PC-9 (cell line): Measurements from ENCODE around the gene SERPINI1. TPM values are rescaled to one million over a fixed set of nuclear protein-coding genes. Genes with fewer than 3 reads are reported as not detected.

Source experiments
- BruUV-seq: library from RNA; stranded (reverse); fragments of 400-500 nt; replicated peaks from 2 replicates; lab custom pipeline; 2021; lab: Mats Ljungman, UMichigan
- CTCF ChIA-PET: fragments of 300-600 bp; sonication (Branson Sonifier 250); formaldehyde crosslinking; loops from one replicate; lab custom pipeline; 2022; ENCODE audit warnings: antibody characterized with exemption; lab: Charles Lee
- POLR2A ChIA-PET: fragments of 300-600 bp; sonication (Branson Sonifier 250); formaldehyde crosslinking; loops from one replicate; lab custom pipeline; 2022; ENCODE audit warnings: antibody characterized with exemption; ENCODE audit not compliant: unreplicated experiment; lab: Charles Lee
- DNase-seq, 2 experiments: peaks; one replicate each; pipeline versions ENCODE4 v3.0.0 to v3.0.0-alpha.2; 2015 to 2022; ENCODE audit warnings: mixed read lengths in 1 of 2
- H2AFZ ChIP-seq: fragments of 200-600 bp; sonication (generic); 2 replicates; pipeline ENCODE4 v1.8.1; 2017; ENCODE audit warnings: antibody characterized with exemption
- H3F3A ChIP-seq: fragments of 200-600 bp; sonication (generic); 2 replicates; pipeline ENCODE4 v1.8.1; 2017; ENCODE audit warnings: antibody characterized with exemption, mild to moderate bottlenecking, low read depth; ENCODE audit not compliant: insufficient read depth
- H3K27ac ChIP-seq: fragments of 200-600 bp; sonication (generic); 2 replicates; pipeline ENCODE4 v1.6.1; 2016; ENCODE audit warnings: mixed run types
- H3K27me3 ChIP-seq: fragments of 200-600 bp; sonication (generic); 2 replicates; pipeline ENCODE4 v1.6.1; 2016; ENCODE audit warnings: low read depth, mixed run types; ENCODE audit not compliant: insufficient read depth
- H3K36me3 ChIP-seq: fragments of 200-600 bp; sonication (generic); 2 replicates; pipeline ENCODE4 v1.6.1; 2016; ENCODE audit warnings: low read depth, mixed run types
- H3K4me1 ChIP-seq: fragments of 200-600 bp; sonication (generic); replicated peaks from 2 replicates; pipeline ENCODE4 v1.6.1; 2016; ENCODE audit warnings: mixed run types; ENCODE audit not compliant: insufficient read depth
- H3K4me2 ChIP-seq: fragments of 200-600 bp; sonication (generic); 2 replicates; pipeline ENCODE4 v1.6.1; 2017; ENCODE audit warnings: mixed run types
- H3K4me3 ChIP-seq: fragments of 200-600 bp; sonication (generic); 2 replicates; pipeline ENCODE4 v1.6.1; 2016; ENCODE audit warnings: mixed run types
- H3K79me2 ChIP-seq: fragments of 200-600 bp; sonication (generic); 2 replicates; pipeline ENCODE4 v1.6.1; 2017; ENCODE audit warnings: low read depth, mixed run types
- H3K9me2 ChIP-seq: fragments of 200-600 bp; sonication (generic); 2 replicates; pipeline ENCODE4 v1.8.1; 2017; ENCODE audit warnings: mild to moderate bottlenecking; ENCODE audit not compliant: insufficient read depth
- H3K9me3 ChIP-seq: fragments of 200-600 bp; sonication (generic); 2 replicates; pipeline ENCODE4 v1.8.1; 2016; ENCODE audit warnings: low read depth; ENCODE audit not compliant: insufficient read depth
- H4K20me1 ChIP-seq: fragments of 200-600 bp; sonication (generic); 2 replicates; pipeline ENCODE4 v1.8.1; 2017; ENCODE audit not compliant: insufficient read depth
- CTCF ChIP-seq: fragments of 200-600 bp; sonication (generic); conservative IDR thresholded peaks from 2 replicates; pipeline ENCODE4 v1.6.1; 2017; ENCODE audit warnings: mixed run types, antibody characterized with exemption, mild to moderate bottlenecking, moderate library complexity
- EZH2 ChIP-seq: fragments of 200-600 bp; sonication (generic); IDR thresholded peaks from 2 replicates; pipeline ENCODE4 v1.8.0; 2017; ENCODE audit warnings: antibody characterized with exemption, low read depth
- intact Hi-C: fragments of 100-400 bp; cut with micrococcal nuclease; formaldehyde crosslinking; loops from one replicate; pipeline ENCODE4 v1.10.0; 2022; ENCODE audit not compliant: unreplicated experiment
- total RNA-seq: library from RNA; stranded (reverse); gene quantifications from 2 replicates; pipeline ENCODE4 v1.2.3, GENCODE V29; 2021

The SERPINI1 gene
- total RNA-seq, 1 experiment from 2014 or later = 2.4 TPM

- Histone ChIP-seq H3K4me3 (no peak overlapping the region), H3K36me3 (0 out of 2 replicates have a peak, but pooled peaks cover 8% of the 10 kb centered on the region), H3F3A (no peaks in the 10 kb centered on the region), H3K4me1 (peaks cover 14% of the 10 kb centered on the region), H3K9me3 (no peaks in the 10 kb centered on the region), H3K4me2 (no peak overlapping the region), H3K79me2 (peaks cover 96% of the 10 kb centered on the region), H2AFZ (no peak overlapping the region), H3K9me2 (no peaks in the 10 kb centered on the region), H3K27me3 (no peaks in the 10 kb centered on the region), H4K20me1 (peaks cover 85% of the 10 kb centered on the region), H3K27ac (no peak overlapping the region)
- no TSS peak for BruUV-seq
- TF ChIP-seq EZH2 (no peak), CTCF (no peak)
- no peak for DNase-seq
- intact Hi-C loops = no loop called here
- CTCF ChIA-PET = no interaction called here
- POLR2A ChIA-PET = interaction anchor here (0.7 kb wide), 1 partner anchor 715 kb away, joined by 8 read pairs; no protein-coding TSS in a partner anchor
Measured at GRCh38 chr3:167728176-167728575, 7.3 kb upstream of the SERPINI1 start.

GRCh38 chr3:167728632-167729323 is 6.7 kb upstream of the SERPINI1 start:
- Histone ChIP-seq H4K20me1 (peaks cover 83% of the 10 kb centered on the region), H3K4me3 (no peak overlapping the region), H3K36me3 (0 out of 2 replicates have a peak, but pooled peaks cover 8% of the 10 kb centered on the region), H3K9me2 (no peaks in the 10 kb centered on the region), H3K4me1 (peaks cover 18% of the 10 kb centered on the region), H3K27me3 (no peaks in the 10 kb centered on the region), H3K79me2 (peaks cover 97% of the 10 kb centered on the region), H3K9me3 (no peaks in the 10 kb centered on the region), H3F3A (no peaks in the 10 kb centered on the region), H2AFZ (no peak overlapping the region), H3K4me2 (no peak overlapping the region), H3K27ac (no peak overlapping the region)
- no peak for DNase-seq
- intact Hi-C loops = no loop called here
- TF ChIP-seq CTCF = no peak
- no peak for TF ChIP-seq EZH2
- no TSS peak for BruUV-seq
- CTCF ChIA-PET = no interaction called here
- POLR2A ChIA-PET = interaction anchor here (0.7 kb wide), 1 partner anchor 715 kb away, joined by 8 read pairs; no protein-coding TSS in a partner anchor

- H3K4me2 ChIP-seq = no peak overlapping the region
Measured at GRCh38 chr3:167729591-167729990, 5.9 kb upstream of the SERPINI1 start.

More at GRCh38 chr3:167729591-167729990, 5.9 kb upstream of the SERPINI1 start:
- Histone ChIP-seq H3K27me3 (no peaks in the 10 kb centered on the region), H3K9me3 (no peaks in the 10 kb centered on the region), H3K36me3 (0 out of 2 replicates have a peak, but pooled peaks cover 8% of the 10 kb centered on the region), H3F3A (no peaks in the 10 kb centered on the region), H3K4me1 (peaks cover 18% of the 10 kb centered on the region), H3K4me3 (no peak overlapping the region), H3K9me2 (no peaks in the 10 kb centered on the region), H2AFZ (no peak overlapping the region), H3K79me2 (peaks cover 95% of the 10 kb centered on the region), H3K27ac (no peak overlapping the region), H4K20me1 (peaks cover 75% of the 10 kb centered on the region)
- BruUV-seq = no TSS peak
- ChIA-PET POLR2A (interaction anchor here (0.6 kb wide), 1 partner anchor 11 kb away, joined by 4 read pairs; no protein-coding TSS in a partner anchor), CTCF (no interaction called here)
- intact Hi-C loops = no loop called here
- no peak for DNase-seq
- no peak for TF ChIP-seq EZH2
- TF ChIP-seq CTCF = no peak
